OCI-LY3 (cell line): ENCODE data around the gene CLEC3B.
"Not testable (repeated sequence)": the region's sequence is repeated elsewhere in the genome, so short reads cannot be mapped to it uniquely, and the experiment has no call there.

Experiments
- H2AFZ ChIP-seq: fragments of 200-600, 300-600 bp; shearing (Covaris generic); 2 replicates; pipeline ENCODE4 v1.6.0; 2014; ENCODE audit warnings: antibody characterized with exemption, low read depth, low read length
- H3K27ac ChIP-seq: fragments of 200-600, 300-600 bp; sonication (generic); 2 replicates; pipeline ENCODE4 v1.5.1; 2014; ENCODE audit warnings: mild to moderate bottlenecking, low read length, moderate library complexity, mixed read lengths
- H3K27me3 ChIP-seq: fragments of 200-600, 300-600 bp; sonication (generic); 2 replicates; pipeline ENCODE4 v1.6.1; 2014; ENCODE audit warnings: low read depth, low read length, mixed read lengths
- H3K36me3 ChIP-seq: fragments of 200-600, 300-600 bp; sonication (generic); replicated peaks from 2 replicates; pipeline ENCODE3; 2014; ENCODE audit warnings: low read depth, low read length, mixed read lengths
- H3K4me1 ChIP-seq: fragments of 300-600, 200-600 bp; sonication (generic); 2 replicates; pipeline ENCODE4 v1.6.1; 2014; ENCODE audit warnings: low read length, mixed read lengths
- H3K4me2 ChIP-seq: fragments of 200-600, 300-600 bp; sonication (generic); 2 replicates; pipeline ENCODE4 v1.6.1; 2014; ENCODE audit warnings: low read length, mixed read lengths
- H3K4me3 ChIP-seq: fragments of 300-600, 200-600 bp; sonication (generic); 2 replicates; pipeline ENCODE4 v1.5.1; 2014; ENCODE audit warnings: antibody characterized with exemption, mild to moderate bottlenecking, low read length, moderate library complexity
- H3K79me2 ChIP-seq: fragments of 300-600, 200-600 bp; shearing (Covaris generic); 2 replicates; pipeline ENCODE4 v1.6.1; 2014; ENCODE audit warnings: mild to moderate bottlenecking, low read length, mixed read lengths
- H3K9ac ChIP-seq: fragments of 300-600, 200-600 bp; shearing (Covaris generic); 2 replicates; pipeline ENCODE4 v1.6.0; 2014; ENCODE audit warnings: mild to moderate bottlenecking, low read length, moderate library complexity
- H3K9me3 ChIP-seq: fragments of 200-600, 300-600 bp; shearing (Covaris generic); 2 replicates; pipeline ENCODE4 v1.6.1; 2014; ENCODE audit warnings: low read length, mixed read lengths; ENCODE audit not compliant: insufficient read depth
- H4K20me1 ChIP-seq: fragments of 200-600, 300-600 bp; sonication (generic); 2 replicates; pipeline ENCODE4 v1.6.1; 2016; ENCODE audit warnings: low read length, mixed read lengths; ENCODE audit not compliant: insufficient read depth
- EZH2phosphoT487 ChIP-seq: fragments of 200-600 bp; shearing (Covaris generic); IDR thresholded peaks from 2 replicates; pipeline ENCODE4 v1.6.1; 2018; ENCODE audit warnings: antibody characterized with exemption, mixed run types, low read depth
- TF ChIP-seq, protein P1 (sequence below): fragments of 200-600, 300-600 bp; sonication (generic); IDR thresholded peaks from 2 replicates; pipeline ENCODE4 v1.5.1; 2014; ENCODE audit warnings: antibody characterized with exemption, low read length, low read depth

CLEC3B gene

DNA sequence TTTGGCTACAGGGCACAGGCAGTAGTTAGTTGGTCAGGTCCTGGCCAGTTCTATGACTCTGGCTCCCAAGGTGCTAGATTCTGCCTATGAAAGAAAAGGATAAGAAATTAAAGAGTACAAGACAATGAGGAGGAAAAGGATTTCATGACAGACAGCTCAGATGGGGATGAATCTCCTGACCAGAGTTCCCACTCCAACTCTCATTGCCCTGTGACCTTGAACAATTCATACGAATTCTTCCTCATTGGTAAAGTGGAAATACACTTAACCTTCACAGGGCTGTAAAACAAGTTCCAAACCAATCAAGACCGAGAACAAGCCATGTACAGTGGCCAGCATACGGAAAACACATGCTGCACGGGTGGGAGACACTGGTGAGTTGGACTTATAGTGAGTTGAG is 23.7 kb downstream of the CLEC3B start:
- H3K4me1 ChIP-seq = peaks cover 15% of the 10 kb centered on the region
- no peaks in the 10 kb centered on the region for H3K9me3 ChIP-seq
- no peak for TF ChIP-seq EZH2phosphoT487
- TF ChIP-seq, protein P1, sequence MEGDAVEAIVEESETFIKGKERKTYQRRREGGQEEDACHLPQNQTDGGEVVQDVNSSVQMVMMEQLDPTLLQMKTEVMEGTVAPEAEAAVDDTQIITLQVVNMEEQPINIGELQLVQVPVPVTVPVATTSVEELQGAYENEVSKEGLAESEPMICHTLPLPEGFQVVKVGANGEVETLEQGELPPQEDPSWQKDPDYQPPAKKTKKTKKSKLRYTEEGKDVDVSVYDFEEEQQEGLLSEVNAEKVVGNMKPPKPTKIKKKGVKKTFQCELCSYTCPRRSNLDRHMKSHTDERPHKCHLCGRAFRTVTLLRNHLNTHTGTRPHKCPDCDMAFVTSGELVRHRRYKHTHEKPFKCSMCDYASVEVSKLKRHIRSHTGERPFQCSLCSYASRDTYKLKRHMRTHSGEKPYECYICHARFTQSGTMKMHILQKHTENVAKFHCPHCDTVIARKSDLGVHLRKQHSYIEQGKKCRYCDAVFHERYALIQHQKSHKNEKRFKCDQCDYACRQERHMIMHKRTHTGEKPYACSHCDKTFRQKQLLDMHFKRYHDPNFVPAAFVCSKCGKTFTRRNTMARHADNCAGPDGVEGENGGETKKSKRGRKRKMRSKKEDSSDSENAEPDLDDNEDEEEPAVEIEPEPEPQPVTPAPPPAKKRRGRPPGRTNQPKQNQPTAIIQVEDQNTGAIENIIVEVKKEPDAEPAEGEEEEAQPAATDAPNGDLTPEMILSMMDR = no peak
- H3K36me3 ChIP-seq = no peaks in the 10 kb centered on the region
- no peak overlapping the region for H3K27ac ChIP-seq
- no peak overlapping the region for H3K4me3 ChIP-seq
- H3K9ac ChIP-seq = no peak overlapping the region
- no peak overlapping the region for H3K4me2 ChIP-seq
- H3K79me2 ChIP-seq = no peaks in the 10 kb centered on the region
- peaks cover 37% of the 10 kb centered on the region for H3K27me3 ChIP-seq
- H4K20me1 ChIP-seq = no peaks in the 10 kb centered on the region
- no peak overlapping the region for H2AFZ ChIP-seq

DNA sequence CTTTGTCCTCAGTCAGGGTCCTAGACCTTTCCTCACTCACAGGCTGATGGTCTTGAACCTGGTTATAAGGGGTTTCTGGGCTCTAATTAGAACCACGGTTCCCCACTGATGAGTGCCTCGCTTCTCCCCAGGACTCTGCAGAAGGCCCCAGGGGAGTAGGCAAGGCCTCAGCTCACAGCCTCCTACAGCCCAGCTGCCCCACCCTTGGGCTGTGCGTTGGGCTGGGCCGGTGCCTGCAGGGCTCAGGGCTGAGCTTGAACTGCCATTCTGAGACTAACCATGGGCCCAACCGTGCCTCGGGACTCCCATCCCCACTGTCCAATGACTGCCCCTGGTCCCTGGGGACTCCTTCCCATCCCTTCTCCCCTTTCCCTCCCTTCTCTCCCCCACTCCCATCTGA is 25.6 kb downstream of the CLEC3B start:
- Histone ChIP-seq H3K4me2 (no peak overlapping the region), H3K4me1 (0 out of 2 replicates have a peak, but pooled peaks cover 4% of the 10 kb centered on the region), H3K27me3 (peaks cover 34% of the 10 kb centered on the region), H3K27ac (no peak overlapping the region), H3K79me2 (no peaks in the 10 kb centered on the region), H3K9me3 (no peaks in the 10 kb centered on the region), H4K20me1 (no peaks in the 10 kb centered on the region), H3K4me3 (no peak overlapping the region), H3K36me3 (no peaks in the 10 kb centered on the region), H3K9ac (no peak overlapping the region), H2AFZ (no peak overlapping the region)
- TF ChIP-seq, protein P1 = no peak
- no peak for TF ChIP-seq EZH2phosphoT487

DNA sequence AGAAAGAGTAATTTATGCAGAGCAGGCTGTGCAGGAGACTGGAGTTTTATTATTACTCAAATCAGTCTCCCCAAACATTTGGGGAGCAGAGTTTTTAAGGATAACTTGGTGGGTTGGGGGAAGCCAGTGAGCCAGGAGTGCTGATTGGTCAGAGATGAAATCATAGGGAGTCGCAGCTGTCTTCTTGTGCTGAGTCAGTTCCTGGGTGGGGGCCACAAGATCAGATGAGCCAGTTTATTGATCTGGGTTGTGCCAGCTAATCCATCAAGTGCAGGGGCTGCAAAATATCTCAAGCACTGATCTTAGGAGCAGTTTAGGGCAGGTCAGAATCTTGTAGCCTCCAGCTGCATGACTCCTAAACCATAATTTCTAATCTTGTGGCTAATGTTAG is 27.7 kb downstream of the CLEC3B start:
- H3K9me3 ChIP-seq, H3K4me2 ChIP-seq, H3K4me1 ChIP-seq, H3K36me3 ChIP-seq, H3K4me3 ChIP-seq, H2AFZ ChIP-seq, H3K27ac ChIP-seq, H4K20me1 ChIP-seq, H3K79me2 ChIP-seq, H3K9ac ChIP-seq: not testable (repeated sequence)
- peaks cover 14% of the 10 kb centered on the region for H3K27me3 ChIP-seq

DNA sequence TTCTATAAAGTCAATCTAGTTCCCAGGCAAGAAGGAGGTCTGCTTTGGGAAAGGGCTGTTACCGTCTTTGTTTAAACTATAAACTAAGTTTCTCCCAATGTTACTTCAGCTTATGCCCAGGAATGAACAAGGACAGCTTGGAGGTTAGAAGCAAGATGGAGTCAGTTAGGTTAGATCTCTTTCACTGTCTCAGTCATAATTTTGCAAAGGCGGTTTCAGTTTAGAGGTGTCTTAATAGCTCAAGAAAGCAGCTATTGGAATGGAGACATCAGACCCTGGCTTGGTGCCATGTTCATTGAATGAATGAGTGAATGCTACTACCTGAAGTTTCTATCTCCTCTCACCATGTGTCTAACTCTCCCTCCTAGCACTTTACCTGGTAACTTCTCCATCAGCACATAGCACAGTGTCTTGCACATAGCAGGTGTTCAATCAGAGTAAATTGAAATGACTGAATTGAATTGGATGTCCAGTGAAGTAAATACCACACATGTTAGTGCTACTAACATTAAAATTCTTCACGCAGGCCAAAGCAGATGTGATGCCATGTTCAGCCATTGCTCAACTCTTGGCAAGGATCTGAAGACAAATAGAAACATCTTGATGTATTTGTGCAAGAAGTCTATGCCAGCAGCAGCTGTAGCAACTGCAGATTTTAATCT is 28.2 kb downstream of the CLEC3B start:
- H3K4me2 ChIP-seq = no peak overlapping the region

More for the DNA sequence above, 28.2 kb downstream of the CLEC3B start:
- 0 out of 2 replicates have a peak, but pooled peaks cover 4% of the 10 kb centered on the region for H3K4me1 ChIP-seq
- H3K27me3 ChIP-seq = peaks cover 9% of the 10 kb centered on the region
- no peak overlapping the region for H3K4me3 ChIP-seq
- H3K9ac ChIP-seq = no peak overlapping the region
- H2AFZ ChIP-seq = no peak overlapping the region
- no peaks in the 10 kb centered on the region for H3K36me3 ChIP-seq
- no peaks in the 10 kb centered on the region for H3K79me2 ChIP-seq
- H3K9me3 ChIP-seq = no peaks in the 10 kb centered on the region
- H3K27ac ChIP-seq = no peak overlapping the region
- H4K20me1 ChIP-seq = no peaks in the 10 kb centered on the region
- TF ChIP-seq EZH2phosphoT487 = no peak
- TF ChIP-seq, protein P1 = no peak
